ENCODE measurements around the gene RANBP3. TPM values are rescaled to one million over a fixed set of nuclear protein-coding genes. Genes with fewer than 3 reads are reported as not detected.

Gene RANBP3
- total and polyA plus RNA-seq, 2 of the 8 experiments (the other 6 are each of a cell fraction or from before 2014, with no cell fraction given) = 95.4 to 122 TPM

GRCh38 chr19:5915782-5916165 lies 62.2 kb downstream of the RANBP3 start:
- no peak for DNase-seq (ENCODE audit: low read depth in 1 of 2, low spot score in 2 of 2)
- TF ChIP-seq SAP30 (IDR thresholded peaks at IDR 0.05; ENCODE audit: insufficient read depth, insufficient replicate concordance, low read length) (no peak), ZNF274 (IDR thresholded peaks at IDR 0.05; ENCODE audit: borderline replicate concordance, extremely low read depth, low read length) (no peak), EZH2 (IDR thresholded peaks at IDR 0.05; ENCODE audit: low read depth, low read length, severe bottlenecking) (no peak), JUND (IDR thresholded peaks at IDR 0.05; ENCODE audit: low read length) (no peak), CTBP2 (IDR thresholded peaks at IDR 0.05; ENCODE audit: borderline replicate concordance, insufficient read depth, insufficient read length, low read length) (no peak), MAFK (IDR thresholded peaks at IDR 0.05; ENCODE audit: low read depth, low read length) (no peak), SUZ12 (IDR thresholded peaks at IDR 0.05; ENCODE audit: low read length) (no peak), RNF2 (IDR thresholded peaks at IDR 0.05; ENCODE audit: borderline replicate concordance, low read depth, low read length, missing control alignments, poor library complexity, severe bottlenecking) (no peak), BRCA1 (IDR thresholded peaks at IDR 0.05; ENCODE audit: low read depth, low read length) (no peak), SIRT6 (IDR thresholded peaks at IDR 0.05; ENCODE audit: low read length) (no peak), CBX5 (IDR thresholded peaks at IDR 0.05; ENCODE audit: low read depth, low read length) (no peak)

More at GRCh38 chr19:5915782-5916165, 62.2 kb downstream of the RANBP3 start:
- FAIRE-seq = no peak
- Histone ChIP-seq H3K23me2 (ENCODE audit: low read depth, low read length) (no peaks in the 10 kb centered on the region), H2BK20ac (ENCODE audit: low read length) (no peak overlapping the region), H3K36me3 (ENCODE audit: control insufficient read depth in 2 of 4, insufficient read depth in 4 of 4, low read length in 3 of 4) (peaks cover 3 to 27% (median 16%) of the 10 kb centered on the region in 4 experiments; a peak in 7 of 8 replicates), H3K14ac (ENCODE audit: insufficient read length) (no peak overlapping the region), H3K79me2 (ENCODE audit: control insufficient read depth in 1 of 2, insufficient read depth in 2 of 2, low read length in 2 of 2) (no peaks in the 10 kb centered on the region), H3K4ac (replicated peaks; ENCODE audit: insufficient read length, low read depth, low read length) (no peak overlapping the region), H2AFZ (ENCODE audit: low read length) (no peak overlapping the region), H3K79me1 (ENCODE audit: low read depth, low read length) (no peaks in the 10 kb centered on the region), H3K4me2 (ENCODE audit: insufficient read depth in 1 of 2, low read depth in 2 of 2, low read length in 2 of 2) (no peak overlapping the region), H3K23ac (ENCODE audit: insufficient read length) (no peak overlapping the region), H2BK15ac (ENCODE audit: low read length) (no peak overlapping the region), H2BK5ac (ENCODE audit: low read depth, low read length) (no peak overlapping the region), H3K27me3 (replicated peaks in 1 of 4; ENCODE audit: control insufficient read depth in 3 of 4, extremely low read depth in 1 of 4, insufficient read depth in 3 of 4, low read length in 3 of 4) (no peaks in the 10 kb centered on the region), H4K91ac (replicated peaks; ENCODE audit: insufficient read length, low read length) (no peak overlapping the region), H2BK120ac (replicated peaks; ENCODE audit: low read depth, low read length) (no peak overlapping the region), H3K18ac (ENCODE audit: extremely low read depth, low read length) (no peak overlapping the region), H4K20me1 (replicated peaks in 1 of 2; ENCODE audit: control insufficient read depth in 1 of 2, insufficient read depth in 2 of 2, low read length in 2 of 2) (peaks cover 3 to 6% of the 10 kb centered on the region in 2 experiments), H4K8ac (ENCODE audit: extremely low read depth, insufficient read depth, low read length) (no peak overlapping the region), H4K5ac (ENCODE audit: insufficient read length, low read depth, low read length) (no peak overlapping the region), H2BK12ac (ENCODE audit: low read depth, low read length) (no peak overlapping the region), H3K27ac (ENCODE audit: low read depth, low read length) (no peak overlapping the region), H3K4me1 (replicated peaks in 1 of 4; ENCODE audit: control insufficient read depth in 3 of 4, insufficient read depth in 4 of 4, low read length in 3 of 4) (no peaks in the 10 kb centered on the region), H3K4me3 (ENCODE audit: extremely low read depth in 1 of 4, insufficient read depth in 2 of 4, low read depth in 3 of 4, low read length in 4 of 4) (no peak overlapping the region), H3K9me3 (ENCODE audit: insufficient read depth in 2 of 2, low read depth in 1 of 2, low read length in 1 of 2) (no peaks in the 10 kb centered on the region), H2AK5ac (ENCODE audit: low read depth, low read length) (no peak overlapping the region), H3K56ac (replicated peaks; ENCODE audit: insufficient read length, low read depth, low read length) (no peak overlapping the region), H3K9ac (replicated peaks in 1 of 4; ENCODE audit: extremely low read depth in 1 of 4, low read depth in 3 of 4, low read length in 3 of 4) (no peak overlapping the region)
- POLR2A ChIA-PET (ENCODE audit: partially characterized antibody) = no interaction called here
- CTCF ChIA-PET (ENCODE audit: partially characterized antibody) = interaction anchor here (0.7 kb wide), 3 partner anchors 13 to 121 kb away, joined by 3 to 4 read pairs (median 3); no protein-coding TSS in a partner anchor
- 91% methylated on average over 9 of the region's 11 CpGs; no CpG with 5 or more reads in 1 of the 2 experiments for WGBS, 2 experiments (ENCODE audit: extremely low coverage in 1 of 2, insufficient coverage in 1 of 2, insufficient read length in 1 of 2, insufficient replicate concordance in 2 of 2, low coverage in 1 of 2, low lambda C conversion rate in 2 of 2, missing lambda C conversion rate in 1 of 2)

All from H1 (cell line).